HG03558 (cell line): ENCODE data around the gene TSPAN32.

Experiments
- ATAC-seq: cut with Tn5 transposase; IDR thresholded peaks from one replicate; pipeline ENCODE4 v1.9.1; 2021; ENCODE audit warnings: moderate number of reproducible peaks; ENCODE audit not compliant: unreplicated experiment; ENCODE audit errors: extremely low read depth

TSPAN32 gene

DNA sequence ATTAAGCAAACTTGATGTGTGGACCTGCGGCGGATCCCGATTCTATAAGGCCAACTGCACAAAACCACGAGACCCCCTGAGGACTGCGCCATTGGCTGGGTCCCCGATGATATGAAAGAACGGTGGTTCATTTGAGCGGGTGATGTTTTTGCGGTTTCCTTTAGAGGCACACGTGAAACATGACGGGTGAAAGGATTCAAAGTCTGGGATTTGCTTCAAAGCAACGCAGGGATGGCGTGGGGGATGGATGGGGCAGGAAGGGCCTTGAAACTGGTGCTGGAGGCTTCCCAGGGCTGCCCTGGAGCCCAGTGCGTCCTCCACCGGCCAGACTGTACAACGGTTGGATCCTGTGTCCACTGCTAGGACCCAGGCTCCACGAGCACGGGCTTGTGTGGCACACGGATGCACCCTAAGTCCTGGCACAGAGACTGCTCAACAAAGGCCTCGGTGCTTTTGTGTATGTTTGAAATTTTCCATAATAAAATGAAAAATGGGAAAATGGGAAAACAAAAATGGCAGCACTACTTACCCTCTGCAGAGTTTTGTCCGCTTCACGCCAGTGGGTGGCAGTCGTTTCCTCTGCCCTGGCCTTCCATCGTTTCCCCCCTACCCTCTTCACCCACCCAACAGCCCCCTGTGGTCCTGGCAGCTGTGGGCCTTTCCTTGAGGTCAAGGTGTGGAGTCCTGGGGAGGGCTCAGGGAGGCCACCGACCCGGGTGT lies 35.1 kb upstream of the TSPAN32 start:
- ATAC-seq, result no peak

GRCh38 chr11:2267306-2267850 lies 34.4 kb upstream of the TSPAN32 start:
- ATAC-seq, result no peak

- no peak for ATAC-seq
Observed at GRCh38 chr11:2267851-2268728, 33.7 kb upstream of the TSPAN32 start.

DNA sequence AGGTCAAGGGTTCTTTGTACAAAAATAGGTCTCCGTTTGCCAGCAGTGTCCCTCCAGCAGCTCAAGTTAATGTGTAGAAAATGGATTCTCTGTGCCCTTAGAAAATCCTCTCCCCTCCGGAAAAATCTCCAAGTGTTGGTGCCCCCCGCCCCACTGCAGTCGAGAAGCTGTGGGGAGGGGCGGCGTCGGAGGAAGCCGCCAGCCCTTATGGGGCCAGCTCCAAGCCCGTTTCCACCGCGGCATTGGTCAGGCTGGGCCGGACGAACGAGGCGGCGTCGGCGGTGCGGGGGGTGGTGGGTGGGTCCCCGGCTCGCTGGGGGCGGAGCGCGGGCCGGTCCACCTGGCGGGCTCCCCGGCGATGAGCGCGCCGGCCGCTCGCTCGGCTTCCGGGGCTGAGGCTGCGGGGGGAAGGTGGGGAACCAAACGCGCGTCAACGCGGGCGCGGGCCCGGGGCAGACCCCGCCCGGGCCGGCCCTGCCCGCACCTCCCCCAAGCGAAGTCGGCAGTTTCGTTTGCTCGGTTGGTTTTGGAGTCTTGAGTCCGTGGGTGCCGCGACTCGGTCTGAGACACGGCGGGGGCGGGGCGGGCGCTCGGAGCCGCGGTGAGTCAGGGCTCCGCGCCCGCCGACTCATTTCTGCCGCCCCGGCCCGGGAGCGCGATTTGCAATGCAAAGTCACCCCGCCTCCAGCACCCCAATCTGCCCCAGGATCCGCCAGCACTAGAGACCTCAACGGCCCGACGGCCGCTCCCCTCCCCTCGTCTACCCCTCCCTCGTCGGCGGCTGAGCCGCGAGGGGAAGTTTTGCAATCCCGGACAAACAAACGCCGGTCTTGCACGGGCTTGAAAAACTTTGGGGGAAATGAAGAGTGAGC lies 32.8 kb upstream of the TSPAN32 start:
- no peak for ATAC-seq

GRCh38 chr11:2269601-2270321 lies 32.1 kb upstream of the TSPAN32 start:
- ATAC-seq, result no peak

DNA sequence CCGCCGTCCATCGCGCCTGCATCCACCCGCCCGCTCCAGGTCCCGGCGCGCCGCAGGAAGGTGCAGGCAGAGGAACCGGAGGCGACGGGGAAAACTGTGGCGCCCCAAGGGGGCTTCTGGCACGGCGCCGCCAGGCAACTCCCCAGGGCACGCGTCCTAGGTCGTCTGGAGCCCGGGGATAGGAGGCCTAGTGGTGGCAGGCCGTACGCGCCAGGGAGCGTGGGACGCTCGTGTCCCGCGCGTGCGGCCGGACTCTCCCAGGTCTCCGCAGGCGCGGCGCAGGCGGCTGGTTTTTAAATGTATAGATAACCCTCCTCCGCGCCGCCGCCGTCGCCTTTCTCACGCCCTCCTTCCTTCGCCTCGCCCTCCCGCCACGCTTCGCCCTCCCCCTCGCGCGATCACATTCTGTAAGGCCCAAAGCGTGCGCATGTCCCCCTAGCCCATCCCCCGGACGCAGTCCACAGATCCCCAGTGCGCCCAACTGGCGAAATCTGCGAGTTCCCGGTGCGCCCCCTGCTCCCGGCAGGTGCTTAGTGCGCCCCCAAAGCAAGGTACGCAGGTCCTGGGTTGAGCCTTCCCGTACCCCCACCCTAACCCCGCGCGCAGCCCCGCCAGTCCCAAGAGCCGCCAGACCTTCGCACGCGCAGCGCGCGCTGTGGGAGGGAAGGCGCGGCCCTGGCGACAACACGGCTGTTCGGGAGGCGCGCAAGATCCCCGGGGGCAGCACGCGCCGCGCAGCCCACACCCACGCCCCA lies 31.3 kb upstream of the TSPAN32 start, which contains the start of gene ASCL2:
ASCL2 (minus strand) TSS at position 267 of the 755 bp plus-strand sequence; CDS start at position 11, 256 bp downstream.
- no peak for ATAC-seq

GRCh38 chr11:2271077-2271326 lies 30.8 kb upstream of the TSPAN32 start:
- no peak for ATAC-seq

GRCh38 chr11:2271327-2272227 lies 30.2 kb upstream of the TSPAN32 start:
- no peak for ATAC-seq

GRCh38 chr11:2272228-2272945 lies 29.4 kb upstream of the TSPAN32 start:
- no peak for ATAC-seq

DNA sequence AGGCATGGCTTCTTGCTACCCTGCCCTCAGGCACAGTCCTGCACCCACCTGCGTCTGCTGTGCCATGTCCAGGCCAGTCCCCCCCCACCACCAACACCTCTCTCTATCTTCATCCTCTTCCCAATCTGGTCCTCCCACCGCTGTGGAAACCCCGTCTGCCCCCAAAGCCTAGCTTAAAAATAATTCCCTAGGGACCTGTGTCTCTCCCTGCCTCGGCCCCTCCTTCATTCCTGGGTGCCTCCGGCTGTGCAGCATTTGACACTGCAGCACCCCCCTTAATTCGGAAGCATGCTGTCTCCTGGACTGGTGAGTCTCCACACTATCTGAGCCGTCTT lies 28.9 kb upstream of the TSPAN32 start:
- no peak for ATAC-seq

GRCh38 chr11:2273311-2273710 lies 28.5 kb upstream of the TSPAN32 start:
- ATAC-seq, result no peak

DNA sequence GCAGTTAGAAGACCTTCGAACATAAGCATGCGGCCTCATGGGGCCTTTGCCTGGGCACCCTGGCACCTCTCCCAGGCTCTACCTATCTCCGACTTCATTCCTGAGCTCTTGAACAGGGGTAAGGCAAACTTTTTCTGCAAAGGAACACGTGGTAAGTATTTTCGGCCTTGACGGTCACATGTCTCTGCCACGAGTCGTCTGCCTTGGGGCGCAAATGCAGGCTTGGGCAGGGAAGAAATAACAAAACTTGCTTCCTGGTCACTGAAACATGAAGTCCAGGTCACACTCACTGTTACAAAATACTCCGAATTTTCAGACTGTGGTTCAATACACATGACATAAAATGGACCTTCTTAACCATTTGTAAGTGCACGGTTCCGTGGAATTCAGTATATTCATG lies 28.0 kb upstream of the TSPAN32 start:
- ATAC-seq, result no peak

DNA sequence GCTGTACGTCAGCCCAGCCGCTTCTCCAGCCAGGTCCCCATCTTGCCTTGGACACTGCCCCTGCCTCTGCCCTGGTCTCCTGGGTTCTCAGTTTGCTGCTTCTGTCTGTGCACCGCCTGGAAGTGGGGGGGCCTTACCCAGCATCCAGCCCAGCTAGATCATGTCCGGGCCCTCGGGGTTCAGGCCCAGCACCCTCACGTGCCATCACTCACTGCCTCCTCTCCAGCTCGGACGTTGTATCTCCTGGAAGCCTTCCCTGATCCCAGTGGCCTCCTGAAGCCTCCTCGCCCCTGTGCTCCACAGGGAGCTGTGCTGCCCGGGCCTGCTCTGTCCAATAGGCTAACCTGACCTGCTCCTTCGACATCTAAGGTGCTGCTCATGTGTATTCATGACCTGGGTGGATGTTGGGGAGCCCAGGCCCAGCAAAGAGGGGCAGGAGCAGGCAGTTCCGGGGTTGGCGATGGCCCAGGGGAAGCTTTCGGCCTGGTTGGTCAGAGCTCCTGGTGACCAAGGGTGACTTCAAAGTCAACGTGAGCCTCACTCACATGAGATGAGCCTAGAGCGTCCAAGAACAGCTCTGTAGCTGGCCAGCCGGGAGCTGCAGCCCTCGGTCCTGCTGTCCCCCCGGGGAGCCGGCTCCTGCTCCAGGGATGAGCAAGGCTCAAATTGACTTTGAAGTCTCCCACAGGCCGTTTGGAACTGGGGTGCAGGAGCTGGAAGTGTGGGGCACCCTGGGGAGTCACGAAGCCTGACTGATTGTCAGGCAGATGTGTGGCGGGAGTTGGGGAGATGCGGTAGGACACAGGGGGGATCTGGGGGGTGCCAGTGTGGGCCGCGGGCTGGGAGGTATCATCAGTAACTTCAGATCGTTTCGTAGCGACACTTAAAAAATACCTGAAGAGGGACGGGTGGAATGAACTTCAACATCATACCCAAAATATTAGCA lies 26.2 kb upstream of the TSPAN32 start:
- ATAC-seq, result no peak

- no peak for ATAC-seq
Observed at GRCh38 chr11:2276280-2277007, 25.4 kb upstream of the TSPAN32 start.

DNA sequence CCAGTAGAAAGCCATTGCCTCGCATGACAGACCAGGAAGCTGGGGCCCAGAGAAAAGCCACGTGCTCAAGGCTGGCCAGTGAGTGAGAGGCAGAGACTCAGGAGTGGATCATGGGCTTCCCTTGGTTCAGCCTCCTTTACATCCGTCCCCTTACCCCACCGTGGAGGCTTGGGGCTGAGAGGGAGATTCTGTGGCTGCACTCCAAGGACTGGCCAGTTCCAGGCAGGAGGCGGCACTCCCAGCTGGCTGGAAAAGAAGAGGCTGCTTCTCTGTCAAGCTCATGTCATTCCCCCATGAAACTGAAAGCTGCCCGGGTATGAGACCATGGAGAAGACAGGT lies 24.8 kb upstream of the TSPAN32 start:
- no peak for ATAC-seq

DNA sequence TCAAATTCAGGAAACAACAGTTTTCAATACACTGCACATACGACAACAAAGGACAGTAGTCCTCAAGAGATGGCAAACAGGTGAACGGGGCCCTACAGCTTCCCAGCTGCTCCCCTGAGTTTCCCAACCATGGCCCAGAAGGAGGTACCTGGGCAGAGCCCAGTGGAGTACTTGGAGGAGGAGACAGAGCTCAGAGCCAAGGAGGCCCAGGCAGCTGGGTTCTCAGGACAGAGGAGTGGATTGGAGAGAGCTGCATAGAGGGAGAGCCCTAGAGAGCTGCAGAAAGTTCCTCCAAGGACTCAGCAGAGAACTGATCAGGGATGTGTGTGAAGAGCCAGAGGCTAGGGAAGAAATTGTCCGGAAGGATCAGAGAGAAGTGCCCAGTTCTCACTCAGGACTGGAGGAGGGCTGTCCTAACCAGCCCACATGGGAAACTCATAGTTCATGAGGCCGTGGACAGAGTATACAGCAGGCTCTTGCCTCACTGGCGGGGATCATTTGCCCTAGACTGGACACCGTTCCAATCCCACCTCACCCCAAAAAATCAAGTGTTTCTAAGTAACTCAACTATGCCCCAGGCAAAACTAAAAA lies 23.8 kb upstream of the TSPAN32 start:
- no peak for ATAC-seq
